ENCODE measurements around the gene STAC3. TPM values are rescaled to one million over a fixed set of nuclear protein-coding genes. Genes with fewer than 3 reads are reported as not detected.

STAC3 gene
- total RNA-seq, 6 experiments from 2014 or later: 0.21 to 1.1 (median 0.58) TPM

DNA sequence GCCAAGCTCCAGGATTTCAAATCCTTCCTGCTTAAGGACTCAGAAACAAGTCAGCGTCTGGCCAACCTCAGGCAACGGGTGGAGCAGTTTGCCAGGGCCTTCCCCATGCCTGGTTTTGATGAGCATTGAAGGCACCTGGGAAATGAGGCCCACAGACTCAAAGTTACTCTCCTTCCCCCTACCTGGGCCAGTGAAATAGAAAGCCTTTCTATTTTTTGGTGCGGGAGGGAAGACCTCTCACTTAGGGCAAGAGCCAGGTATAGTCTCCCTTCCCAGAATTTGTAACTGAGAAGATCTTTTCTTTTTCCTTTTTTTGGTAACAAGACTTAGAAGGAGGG is 16.8 kb downstream of the STAC3 start:
- peaks cover 28% of the 10 kb centered on the region for H3K36me3 Mint-ChIP-seq (ENCODE audit: low read depth)
- peak overlapping the region; percentile 38 for H3K27ac Mint-ChIP-seq
- no peak overlapping the region for H3K4me3 Mint-ChIP-seq
- H3K9me3 Mint-ChIP-seq: no peaks in the 10 kb centered on the region; the same call in 1 of the 2 replicates
- no peak for DNase-seq
- TF ChIP-seq, protein P1, sequence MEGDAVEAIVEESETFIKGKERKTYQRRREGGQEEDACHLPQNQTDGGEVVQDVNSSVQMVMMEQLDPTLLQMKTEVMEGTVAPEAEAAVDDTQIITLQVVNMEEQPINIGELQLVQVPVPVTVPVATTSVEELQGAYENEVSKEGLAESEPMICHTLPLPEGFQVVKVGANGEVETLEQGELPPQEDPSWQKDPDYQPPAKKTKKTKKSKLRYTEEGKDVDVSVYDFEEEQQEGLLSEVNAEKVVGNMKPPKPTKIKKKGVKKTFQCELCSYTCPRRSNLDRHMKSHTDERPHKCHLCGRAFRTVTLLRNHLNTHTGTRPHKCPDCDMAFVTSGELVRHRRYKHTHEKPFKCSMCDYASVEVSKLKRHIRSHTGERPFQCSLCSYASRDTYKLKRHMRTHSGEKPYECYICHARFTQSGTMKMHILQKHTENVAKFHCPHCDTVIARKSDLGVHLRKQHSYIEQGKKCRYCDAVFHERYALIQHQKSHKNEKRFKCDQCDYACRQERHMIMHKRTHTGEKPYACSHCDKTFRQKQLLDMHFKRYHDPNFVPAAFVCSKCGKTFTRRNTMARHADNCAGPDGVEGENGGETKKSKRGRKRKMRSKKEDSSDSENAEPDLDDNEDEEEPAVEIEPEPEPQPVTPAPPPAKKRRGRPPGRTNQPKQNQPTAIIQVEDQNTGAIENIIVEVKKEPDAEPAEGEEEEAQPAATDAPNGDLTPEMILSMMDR (IDR thresholded peaks at IDR 0.05): no peak
- peaks cover 48% of the 10 kb centered on the region for H3K4me1 Mint-ChIP-seq (ENCODE audit: low read depth)
- H3K27me3 Mint-ChIP-seq (ENCODE audit: insufficient read depth): peaks cover 4% of the 10 kb centered on the region

DNA sequence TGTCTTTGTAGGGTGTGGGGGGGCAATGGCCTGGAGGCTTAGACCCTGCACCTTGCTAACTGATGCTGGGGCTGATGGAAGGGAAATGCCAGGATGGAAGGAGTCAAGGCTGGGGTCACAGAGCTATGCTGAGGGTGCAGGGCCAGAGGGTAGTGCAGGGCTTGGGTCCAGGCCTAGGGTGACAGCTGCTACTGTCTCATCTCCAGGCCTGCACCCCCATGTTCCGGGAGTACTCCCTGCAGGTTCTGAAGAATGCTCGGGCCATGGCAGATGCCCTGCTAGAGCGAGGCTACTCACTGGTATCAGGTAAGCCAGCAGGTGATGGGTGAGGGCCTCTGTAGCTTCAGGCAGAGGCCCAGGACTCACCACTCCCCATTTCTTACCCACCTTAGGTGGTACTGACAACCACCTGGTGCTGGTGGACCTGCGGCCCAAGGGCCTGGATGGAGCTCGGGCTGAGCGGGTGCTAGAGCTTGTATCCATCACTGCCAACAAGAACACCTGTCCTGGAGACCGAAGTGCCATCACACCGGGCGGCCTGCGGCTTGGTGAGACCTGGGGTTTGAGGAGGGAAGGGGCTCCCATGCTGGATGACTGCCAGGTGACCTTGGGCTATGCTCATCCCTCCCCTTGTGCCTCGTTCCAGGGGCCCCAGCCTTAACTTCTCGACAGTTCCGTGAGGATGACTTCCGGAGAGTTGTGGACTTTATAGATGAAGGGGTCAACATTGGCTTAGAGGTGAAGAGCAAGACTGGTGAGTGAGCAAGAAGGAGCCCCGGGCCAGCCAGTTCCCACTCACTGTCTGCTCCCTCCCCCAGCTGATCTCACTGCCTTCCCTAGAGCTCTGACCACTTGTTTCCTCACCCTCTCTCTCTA is 17.4 kb downstream of the STAC3 start:
- Mint-ChIP-seq H3K36me3 (ENCODE audit: low read depth) (peaks cover 28% of the 10 kb centered on the region), H3K9me3 (no peaks in the 10 kb centered on the region; the same call in 1 of the 2 replicates), H3K27ac (peak overlapping the region; percentile 38), H3K4me3 (no peak overlapping the region), H3K4me1 (ENCODE audit: low read depth) (peaks cover 49% of the 10 kb centered on the region), H3K27me3 (ENCODE audit: insufficient read depth) (peaks cover 4% of the 10 kb centered on the region)
- no peak for DNase-seq
- TF ChIP-seq, protein P1 (IDR thresholded peaks at IDR 0.05): no peak

DNA sequence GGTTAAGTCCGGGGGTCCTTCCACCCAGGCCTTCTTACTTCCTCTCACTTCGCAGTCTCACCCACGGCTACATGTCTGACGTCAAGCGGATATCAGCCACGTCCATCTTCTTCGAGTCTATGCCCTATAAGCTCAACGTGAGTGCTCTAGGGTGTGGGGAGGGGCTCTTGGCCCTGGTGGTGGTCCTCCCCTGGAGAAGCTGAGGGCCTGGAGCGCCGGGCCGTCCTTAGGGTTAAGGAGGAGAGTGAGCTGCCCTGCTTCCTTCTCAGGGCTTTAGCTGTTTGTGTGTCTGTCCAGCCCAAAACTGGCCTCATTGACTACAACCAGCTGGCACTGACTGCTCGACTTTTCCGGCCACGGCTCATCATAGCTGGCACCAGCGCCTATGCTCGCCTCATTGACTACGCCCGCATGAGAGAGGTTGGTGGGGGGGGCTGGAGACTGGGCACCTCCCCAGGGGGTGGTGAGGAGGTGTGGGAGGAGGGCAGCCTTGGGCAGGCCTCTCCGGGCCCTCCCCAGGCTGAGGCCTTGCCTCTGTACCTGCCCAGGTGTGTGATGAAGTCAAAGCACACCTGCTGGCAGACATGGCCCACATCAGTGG is 18.7 kb downstream of the STAC3 start:
- H3K4me3 Mint-ChIP-seq: no peak overlapping the region
- H3K9me3 Mint-ChIP-seq: no peaks in the 10 kb centered on the region
- peaks cover 46% of the 10 kb centered on the region for H3K4me1 Mint-ChIP-seq (ENCODE audit: low read depth)
- TF ChIP-seq, protein P1 (IDR thresholded peaks at IDR 0.05): no peak
- no peak overlapping the region; the same call in 1 of the 2 replicates for H3K27ac Mint-ChIP-seq
- no peak for DNase-seq
- peaks cover 4% of the 10 kb centered on the region for H3K27me3 Mint-ChIP-seq (ENCODE audit: insufficient read depth)
- peaks cover 28% of the 10 kb centered on the region for H3K36me3 Mint-ChIP-seq (ENCODE audit: low read depth)

DNA sequence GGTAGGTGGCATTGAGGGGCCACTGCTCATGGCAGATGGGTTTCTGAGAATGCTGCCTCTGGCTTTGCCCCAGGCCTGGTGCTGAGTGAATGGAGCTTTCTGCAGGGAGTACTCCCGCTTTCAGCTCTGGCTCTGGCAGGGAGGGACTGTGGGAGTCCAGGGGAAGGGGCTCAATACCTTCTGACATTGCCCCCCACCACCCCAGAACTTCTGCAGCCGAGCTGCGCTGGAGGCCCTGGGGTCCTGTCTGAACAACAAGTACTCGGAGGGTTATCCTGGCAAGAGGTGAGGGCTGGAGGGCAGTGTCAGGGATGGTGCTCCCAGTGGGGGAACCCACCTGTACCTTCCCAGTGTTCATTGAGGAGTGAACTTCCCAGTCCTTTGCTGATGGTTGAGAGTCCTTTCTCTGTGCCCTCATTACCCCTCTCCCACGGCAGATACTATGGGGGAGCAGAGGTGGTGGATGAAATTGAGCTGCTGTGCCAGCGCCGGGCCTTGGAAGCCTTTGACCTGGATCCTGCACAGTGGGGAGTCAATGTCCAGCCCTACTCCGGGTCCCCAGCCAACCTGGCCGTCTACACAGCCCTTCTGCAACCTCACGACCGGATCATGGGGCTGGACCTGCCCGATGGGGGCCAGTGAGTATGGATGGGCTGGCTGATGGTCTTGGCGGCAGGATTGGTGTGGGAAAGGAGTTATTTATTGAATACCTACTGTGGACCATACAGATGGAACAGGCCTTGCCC is 19.5 kb downstream of the STAC3 start:
- H3K27ac Mint-ChIP-seq: peak overlapping the region; percentile 100; the same call in 1 of the 2 replicates
- peaks cover 28% of the 10 kb centered on the region for H3K36me3 Mint-ChIP-seq (ENCODE audit: low read depth)
- TF ChIP-seq, protein P1 (IDR thresholded peaks at IDR 0.05): no peak
- peak overlapping the region; percentile 99 for H3K4me3 Mint-ChIP-seq
- no peak for DNase-seq
- H3K9me3 Mint-ChIP-seq: no peaks in the 10 kb centered on the region
- peaks cover 44% of the 10 kb centered on the region for H3K4me1 Mint-ChIP-seq (ENCODE audit: low read depth)
- peaks cover 4% of the 10 kb centered on the region for H3K27me3 Mint-ChIP-seq (ENCODE audit: insufficient read depth)

DNA sequence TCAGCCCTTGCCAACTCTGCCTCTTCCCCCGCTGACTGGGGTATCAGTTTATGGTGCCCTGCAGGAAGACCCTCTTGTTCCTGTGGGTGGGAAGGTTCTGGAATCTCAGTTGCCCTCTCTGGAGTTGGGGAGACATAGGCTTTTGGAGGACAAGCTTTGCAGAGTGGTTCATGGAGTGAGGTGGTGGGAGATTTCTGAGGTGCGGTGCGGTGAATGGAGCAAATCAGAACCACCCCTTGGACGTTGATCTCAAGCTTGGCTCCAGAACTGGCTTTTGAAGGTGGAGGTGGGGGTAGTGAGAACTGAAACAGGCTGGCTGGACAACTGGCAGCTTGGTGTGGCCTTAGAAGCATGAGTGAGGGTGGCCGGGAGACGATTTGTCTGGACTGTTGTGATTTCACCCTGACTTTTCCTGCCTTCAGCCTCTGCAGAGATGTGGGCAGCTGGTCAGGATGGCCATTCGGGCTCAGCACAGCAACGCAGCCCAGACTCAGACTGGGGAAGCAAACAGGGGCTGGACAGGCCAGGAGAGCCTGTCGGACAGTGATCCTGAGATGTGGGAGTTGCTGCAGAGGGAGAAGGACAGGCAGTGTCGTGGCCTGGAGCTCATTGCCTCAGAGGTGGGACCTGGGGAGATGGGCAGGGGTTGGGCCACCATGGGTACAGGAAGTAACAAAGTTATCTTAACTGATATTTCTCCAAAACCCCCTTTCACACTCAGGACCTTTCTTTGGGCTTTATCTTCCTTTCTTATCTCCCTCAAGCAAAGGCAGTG is 20.4 kb downstream of the STAC3 start:
- Mint-ChIP-seq H3K9me3 (no peaks in the 10 kb centered on the region), H3K27me3 (ENCODE audit: insufficient read depth) (peaks cover 4% of the 10 kb centered on the region), H3K4me3 (peak overlapping the region; percentile 99), H3K4me1 (ENCODE audit: low read depth) (peaks cover 46% of the 10 kb centered on the region), H3K27ac (peak overlapping the region; percentile 100), H3K36me3 (ENCODE audit: low read depth) (peaks cover 28% of the 10 kb centered on the region)
- TF ChIP-seq, protein P1 (IDR thresholded peaks at IDR 0.05): no peak
- no peak for DNase-seq

Measured in HFFc6 (cell line).